GM18858 (cell line): Measurements from ENCODE around the gene NRG2.

ENCODE experiments used
- ATAC-seq: cut with Tn5 transposase; IDR thresholded peaks from one replicate; pipeline ENCODE4 v1.9.1; 2021; ENCODE audit not compliant: unreplicated experiment

NRG2 gene

GRCh38 chr5:139885172-139885856 is 157.8 kb downstream of the NRG2 start:
- no peak for ATAC-seq

GRCh38 chr5:139884734-139885133 is 158.4 kb downstream of the NRG2 start:
- no peak for ATAC-seq

GRCh38 chr5:139884144-139884543 is 159.0 kb downstream of the NRG2 start:
- no peak for ATAC-seq

GRCh38 chr5:139882961-139883539 is 160.0 kb downstream of the NRG2 start:
- ATAC-seq = no peak

GRCh38 chr5:139882316-139882715 is 160.8 kb downstream of the NRG2 start:
- no peak for ATAC-seq

DNA sequence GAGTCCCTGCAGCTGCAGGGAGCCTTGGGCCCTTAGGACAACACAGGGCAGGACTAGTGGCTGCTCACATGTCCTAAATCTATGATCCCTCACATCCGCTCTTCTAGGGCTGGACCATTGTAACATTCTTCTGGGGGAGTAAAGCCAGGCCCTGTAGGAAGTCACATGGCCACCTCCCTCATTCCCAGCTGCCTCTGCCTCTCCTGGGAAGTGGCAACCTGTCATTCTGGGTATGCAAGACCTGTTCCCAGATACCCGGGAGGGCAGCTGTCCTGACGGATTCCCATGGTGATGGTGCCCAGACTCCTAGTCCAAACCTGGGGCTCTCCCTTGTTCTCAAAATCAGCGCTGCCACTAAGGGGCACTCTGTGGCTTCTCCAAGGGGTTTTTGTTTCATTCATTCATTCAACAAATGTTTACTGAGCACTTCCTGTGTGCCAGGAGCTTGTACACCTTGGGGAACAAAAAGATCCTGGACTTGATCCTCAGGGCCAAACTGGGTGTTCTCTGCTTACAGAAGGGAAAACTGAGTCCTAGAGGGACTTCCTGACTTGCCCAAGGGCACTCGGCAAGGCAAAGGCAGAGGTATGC is 161.9 kb downstream of the NRG2 start:
- no peak for ATAC-seq

DNA sequence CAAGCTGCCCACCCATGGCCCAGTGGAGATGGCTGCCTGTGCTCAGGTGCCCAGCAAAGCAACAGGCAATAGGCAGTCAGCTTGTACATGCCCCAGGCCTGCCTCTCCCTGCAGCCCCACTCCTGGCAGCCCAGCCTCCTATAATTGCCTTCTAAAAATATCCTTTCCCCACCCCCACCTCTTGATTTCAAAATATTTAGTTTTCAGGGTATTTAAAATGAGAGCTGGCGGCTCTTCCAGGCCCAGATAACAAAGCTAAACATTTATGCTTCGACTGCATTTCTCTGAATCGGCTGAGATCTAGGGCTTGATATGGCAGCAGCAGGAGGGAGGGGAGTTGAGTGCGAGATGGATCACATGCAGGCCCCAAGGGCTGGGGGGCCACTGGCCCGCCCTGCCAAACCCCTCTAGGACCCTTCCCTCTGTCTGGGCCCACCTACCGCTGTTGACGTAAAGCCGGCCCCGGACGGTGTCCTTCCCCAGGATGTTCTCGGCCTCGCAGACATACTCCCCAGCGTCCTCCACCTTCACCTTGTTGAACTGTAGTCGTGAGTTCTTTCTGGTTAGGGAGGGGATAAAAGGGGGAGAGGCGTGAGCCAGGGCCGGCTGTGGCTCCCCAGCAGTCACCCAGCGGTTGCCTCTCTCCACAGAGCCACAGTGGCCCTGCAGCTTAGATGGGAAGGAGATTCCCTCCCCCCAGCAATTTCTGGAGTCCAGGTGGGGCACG is 162.5 kb downstream of the NRG2 start:
- ATAC-seq = no peak

DNA sequence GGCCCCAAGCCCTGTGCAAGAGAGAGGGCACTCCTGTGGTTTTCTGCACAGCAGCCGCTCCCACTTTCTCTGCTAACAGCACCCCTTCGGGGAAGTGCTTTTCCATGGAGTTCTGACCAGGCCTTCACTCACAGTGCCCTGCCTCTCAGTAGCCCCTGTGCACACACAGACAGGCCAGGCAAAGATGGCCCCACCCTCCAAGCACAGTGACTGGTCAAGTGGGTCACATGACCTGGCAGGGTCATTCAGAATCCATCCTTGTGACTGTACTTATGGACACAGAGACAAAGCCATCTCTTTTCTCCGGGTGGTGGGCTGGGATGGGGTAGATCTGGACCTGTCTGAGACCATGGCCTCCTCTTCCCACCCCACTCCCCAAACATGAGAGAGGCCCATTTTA is 165.0 kb downstream of the NRG2 start:
- ATAC-seq = no peak

GRCh38 chr5:139877129-139877597 is 165.9 kb downstream of the NRG2 start:
- ATAC-seq = no peak

DNA sequence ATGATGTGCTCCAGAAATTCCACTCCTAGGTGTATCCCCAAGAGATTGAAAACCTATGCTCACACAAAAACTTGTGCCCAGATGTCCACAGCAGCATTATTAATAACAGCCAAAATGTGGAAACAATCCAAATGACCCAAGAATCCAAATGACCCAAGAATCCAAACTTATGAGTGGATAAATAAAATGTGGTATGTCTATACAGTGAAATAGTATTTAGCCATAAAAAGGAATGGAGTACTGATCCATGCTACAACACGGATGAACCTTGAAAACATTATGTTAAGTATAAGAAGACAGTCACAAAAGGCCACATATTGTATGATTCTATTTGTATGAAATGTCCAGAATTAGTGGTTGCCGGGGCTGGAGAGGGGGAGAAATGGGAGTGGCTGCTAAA is 167.1 kb downstream of the NRG2 start:
- no peak for ATAC-seq

- ATAC-seq = no peak
Measured at GRCh38 chr5:139872851-139873794, 170.0 kb downstream of the NRG2 start.

- ATAC-seq = no peak
Measured at GRCh38 chr5:139872052-139872766, 170.9 kb downstream of the NRG2 start.

DNA sequence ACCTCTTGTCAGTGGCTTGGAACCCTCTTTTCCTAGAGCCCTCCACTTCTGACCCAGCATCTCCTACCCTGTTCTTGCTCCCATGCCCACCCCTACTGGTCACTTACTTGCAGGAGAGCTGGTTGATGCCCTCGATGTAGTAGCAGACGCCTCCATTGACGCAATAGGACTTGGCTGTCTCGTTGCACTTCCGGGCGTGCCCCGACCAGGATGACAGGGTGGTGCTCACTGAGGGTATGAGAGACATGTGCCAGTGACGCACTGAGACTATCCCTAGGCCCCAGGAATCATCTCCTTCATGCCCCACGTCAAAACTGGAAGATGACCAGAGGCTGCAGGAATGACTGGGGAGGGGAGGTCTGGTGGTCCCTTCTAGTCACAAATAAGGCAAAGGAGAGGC is 171.5 kb downstream of the NRG2 start:
- no peak for ATAC-seq

DNA sequence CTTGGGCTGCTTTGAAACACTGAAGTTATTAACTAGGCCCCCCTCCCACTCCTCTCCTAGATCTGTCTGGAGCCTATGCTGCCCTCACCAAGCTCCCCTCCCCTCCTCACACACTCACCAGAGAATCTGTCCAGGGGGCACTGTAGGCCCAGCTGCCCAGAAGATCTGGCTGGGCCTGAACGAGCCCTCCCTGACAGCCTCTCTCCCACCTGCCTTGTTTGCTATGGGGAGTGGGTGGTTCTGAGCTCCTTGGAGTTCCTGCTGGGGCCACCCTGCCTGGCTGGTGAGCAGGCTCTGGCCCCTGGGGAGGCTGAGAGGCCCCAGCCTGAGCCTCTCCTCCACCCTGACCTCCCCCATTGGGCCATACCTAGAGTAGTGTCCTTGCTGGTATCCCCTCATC is 172.4 kb downstream of the NRG2 start:
- no peak for ATAC-seq

- ATAC-seq = no peak
Measured at GRCh38 chr5:139869042-139869790, 173.9 kb downstream of the NRG2 start.

DNA sequence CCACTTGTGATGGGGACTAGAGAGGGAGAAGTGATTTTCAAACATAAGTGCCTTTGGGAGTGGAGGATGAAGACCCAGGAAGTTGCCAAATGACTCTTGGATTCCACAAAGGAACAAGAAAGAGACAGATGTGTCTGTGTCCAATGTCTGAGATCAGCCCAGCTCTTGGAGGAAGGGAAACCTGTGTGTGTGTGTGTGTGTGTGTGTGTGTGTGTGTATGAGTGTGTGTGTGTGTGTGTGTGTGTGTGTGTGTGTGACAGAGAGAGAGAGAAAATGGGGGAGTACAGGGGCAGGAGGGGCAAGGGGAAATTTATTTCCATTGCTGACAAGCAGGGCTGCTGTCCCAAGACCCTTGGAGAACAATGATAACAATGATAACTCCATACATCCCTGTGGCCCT is 175.5 kb downstream of the NRG2 start:
- no peak for ATAC-seq

GRCh38 chr5:139867109-139867508 is 176.0 kb downstream of the NRG2 start:
- ATAC-seq = no peak

- no peak for ATAC-seq
Measured at GRCh38 chr5:139864716-139865483, 178.2 kb downstream of the NRG2 start.
